GM19324 (cell line): ENCODE measurements around the gene SASH3.

Experiments
- ATAC-seq: cut with Tn5 transposase; IDR thresholded peaks from one replicate; pipeline ENCODE4 v1.9.1; 2021; ENCODE audit warnings: mild to moderate bottlenecking, moderate library complexity; ENCODE audit not compliant: unreplicated experiment, low FRiP score

Gene SASH3

GRCh38 chrX:129755779-129756650 is 23.7 kb upstream of the SASH3 start:
- no peak for ATAC-seq

GRCh38 chrX:129759576-129760061 is 20.1 kb upstream of the SASH3 start:
- no peak for ATAC-seq

- no peak for ATAC-seq
These were observed 19.6 kb upstream of the SASH3 start for GRCh38 chrX:129760155-129760554.

- no peak for ATAC-seq
These were observed 18.8 kb upstream of the SASH3 start for GRCh38 chrX:129760981-129761380.

- ATAC-seq, result no peak
These were observed 18.2 kb upstream of the SASH3 start for GRCh38 chrX:129761596-129761995.

GRCh38 chrX:129762448-129762847 is 17.3 kb upstream of the SASH3 start:
- no peak for ATAC-seq

GRCh38 chrX:129763666-129764065 is 16.1 kb upstream of the SASH3 start:
- no peak for ATAC-seq

- no peak for ATAC-seq
These were observed 11.6 kb upstream of the SASH3 start for GRCh38 chrX:129768186-129768585.

- ATAC-seq, result no peak
These were observed 10.9 kb upstream of the SASH3 start for GRCh38 chrX:129768586-129769466.

- peak; percentile 50 for ATAC-seq
These were observed 10.1 kb upstream of the SASH3 start for GRCh38 chrX:129769467-129770154.

GRCh38 chrX:129771266-129771995 is 8.3 kb upstream of the SASH3 start:
- ATAC-seq, result no peak

- ATAC-seq, result peak; percentile 70
These were observed 6.8 kb upstream of the SASH3 start for GRCh38 chrX:129772796-129773431.

- ATAC-seq, result no peak
These were observed 5.9 kb upstream of the SASH3 start for GRCh38 chrX:129773649-129774458.

GRCh38 chrX:129777218-129778030 is 2.3 kb upstream of the SASH3 start:
- no peak for ATAC-seq

GRCh38 chrX:129779086-129779672 is 570 bp upstream of the SASH3 start:
- ATAC-seq, result no peak

- ATAC-seq, result no peak
These were observed 824 bp downstream of the SASH3 start for GRCh38 chrX:129780441-129781105.

- ATAC-seq, result peak; percentile 74
These were observed 1.5 kb downstream of the SASH3 start for GRCh38 chrX:129781134-129781672.
